Measurements from ENCODE around the gene TFDP2. TPM values are rescaled to one million over a fixed set of nuclear protein-coding genes. Genes with fewer than 3 reads are reported as not detected.

Gene TFDP2
- total RNA-seq, 3 donors from 2014 or later (not counting 1 experiment from before 2014, with no cell fraction given), result 134 to 154 (median 142) TPM

DNA sequence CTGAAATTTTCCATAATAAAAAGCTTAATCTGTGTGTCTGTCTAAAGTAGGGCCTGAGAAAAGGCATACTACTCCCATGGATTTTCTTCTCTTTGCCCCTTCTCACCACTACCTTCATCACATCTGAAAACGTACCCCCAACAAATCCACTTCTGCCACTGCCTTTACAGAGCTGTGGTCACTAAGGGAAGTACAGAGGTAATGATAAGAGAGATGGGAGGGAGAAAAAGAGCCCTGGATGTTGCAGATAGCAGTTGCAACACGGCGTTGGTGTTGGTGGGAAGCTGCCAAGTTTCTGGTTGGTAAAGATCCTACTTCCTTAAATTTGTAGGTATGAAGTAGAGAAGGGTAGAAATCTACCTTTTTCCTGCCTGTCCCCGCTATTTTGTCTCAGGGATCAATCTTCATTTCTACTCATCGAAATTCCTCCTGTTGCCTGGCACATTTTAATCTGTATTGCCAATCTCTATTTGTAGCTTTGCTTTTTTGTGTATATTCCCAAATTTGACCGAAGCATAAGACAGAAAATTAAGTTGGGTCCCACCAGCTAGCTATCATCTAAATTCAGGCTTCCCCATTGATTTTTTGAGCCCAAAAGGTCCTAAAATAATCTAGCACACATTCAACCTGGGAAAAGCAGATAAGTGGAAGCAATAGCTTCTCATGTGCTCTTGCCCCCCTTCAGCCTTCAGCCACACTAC, 102.9 kb downstream of the TFDP2 start:
- Mint-ChIP-seq H3K4me1 (peaks cover 16 to 18% of the 10 kb centered on the region in 2 donors), H3K4me3 (no peak overlapping the region), H3K9me3 (no peaks in the 10 kb centered on the region), H3K36me3 (no peaks in the 10 kb centered on the region), H3K27me3 (ENCODE audit: low read depth in 2 of 2) (no peaks in the 10 kb centered on the region), H3K27ac (peak overlapping the region; percentile 15 to 38)
- TF ChIP-seq, protein P1, sequence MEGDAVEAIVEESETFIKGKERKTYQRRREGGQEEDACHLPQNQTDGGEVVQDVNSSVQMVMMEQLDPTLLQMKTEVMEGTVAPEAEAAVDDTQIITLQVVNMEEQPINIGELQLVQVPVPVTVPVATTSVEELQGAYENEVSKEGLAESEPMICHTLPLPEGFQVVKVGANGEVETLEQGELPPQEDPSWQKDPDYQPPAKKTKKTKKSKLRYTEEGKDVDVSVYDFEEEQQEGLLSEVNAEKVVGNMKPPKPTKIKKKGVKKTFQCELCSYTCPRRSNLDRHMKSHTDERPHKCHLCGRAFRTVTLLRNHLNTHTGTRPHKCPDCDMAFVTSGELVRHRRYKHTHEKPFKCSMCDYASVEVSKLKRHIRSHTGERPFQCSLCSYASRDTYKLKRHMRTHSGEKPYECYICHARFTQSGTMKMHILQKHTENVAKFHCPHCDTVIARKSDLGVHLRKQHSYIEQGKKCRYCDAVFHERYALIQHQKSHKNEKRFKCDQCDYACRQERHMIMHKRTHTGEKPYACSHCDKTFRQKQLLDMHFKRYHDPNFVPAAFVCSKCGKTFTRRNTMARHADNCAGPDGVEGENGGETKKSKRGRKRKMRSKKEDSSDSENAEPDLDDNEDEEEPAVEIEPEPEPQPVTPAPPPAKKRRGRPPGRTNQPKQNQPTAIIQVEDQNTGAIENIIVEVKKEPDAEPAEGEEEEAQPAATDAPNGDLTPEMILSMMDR (IDR thresholded peaks at IDR 0.05), result no peak
- WGBS (ENCODE audit: insufficient coverage), result 40% methylated on average over 5 of the region's 6 CpGs
- Histone ChIP-seq H3K36me3 (ENCODE audit: control insufficient read depth, insufficient read depth, low read length) (no peaks in the 10 kb centered on the region), H3K4me3 (ENCODE audit: low read length) (no peak overlapping the region), H3K27ac (ENCODE audit: low read length) (no peak overlapping the region), H3K4me1 (ENCODE audit: control insufficient read depth, insufficient read depth, low read length) (no peaks in the 10 kb centered on the region), H3K9me3 (ENCODE audit: control insufficient read depth, insufficient read depth, low read length) (no peaks in the 10 kb centered on the region), H3K27me3 (ENCODE audit: control insufficient read depth, insufficient read depth, low read length) (no peaks in the 10 kb centered on the region)
- intact Hi-C loops (cut with micrococcal nuclease), result no loop called here
- no peak for DNase-seq
- peak in 1 of 3 donors; percentile 73 for ATAC-seq

DNA sequence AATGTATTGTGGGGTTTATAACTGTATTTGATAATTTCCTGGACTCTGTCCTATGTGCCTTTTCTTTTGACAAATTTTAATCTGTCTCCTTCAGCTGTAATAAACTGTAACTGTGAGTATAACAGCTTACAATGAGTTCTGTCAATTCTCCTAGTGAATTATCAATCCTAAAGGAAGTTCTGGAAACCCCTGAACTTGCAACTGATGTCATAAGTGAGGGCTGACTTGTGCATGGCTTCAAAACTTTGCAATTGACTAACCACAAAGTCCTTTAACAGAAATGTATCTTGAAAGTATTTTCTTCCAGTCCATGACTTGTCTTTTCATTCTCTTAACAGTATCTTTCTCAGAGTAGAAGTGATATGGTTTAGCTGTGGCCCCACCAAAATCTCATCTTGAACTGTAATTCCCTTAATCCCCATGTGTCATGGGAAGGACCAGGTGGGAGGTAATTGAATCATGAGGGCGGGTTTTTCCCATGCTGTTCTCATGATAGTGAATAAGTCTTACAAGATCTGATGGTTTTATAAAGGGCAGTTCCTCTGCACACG, 108.3 kb downstream of the TFDP2 start:
- Mint-ChIP-seq H3K27ac (peak overlapping the region in 1 of 2 donors; percentile 15), H3K9me3 (no peaks in the 10 kb centered on the region), H3K36me3 (no peaks in the 10 kb centered on the region), H3K4me3 (no peak overlapping the region), H3K27me3 (ENCODE audit: low read depth in 2 of 2) (no peaks in the 10 kb centered on the region), H3K4me1 (peaks cover 24 to 33% of the 10 kb centered on the region in 2 donors)
- intact Hi-C loops (cut with micrococcal nuclease), result no loop called here
- no peak overlapping the region for H3K4me3 ChIP-seq (ENCODE audit: low read length)
- no peaks in the 10 kb centered on the region for H3K36me3 ChIP-seq (ENCODE audit: control insufficient read depth, insufficient read depth, low read length)
- TF ChIP-seq, protein P1 (IDR thresholded peaks at IDR 0.05), result no peak
- no peak for DNase-seq
- H3K27ac ChIP-seq (ENCODE audit: low read length), result no peak overlapping the region
- H3K4me1 ChIP-seq (ENCODE audit: control insufficient read depth, insufficient read depth, low read length), result no peaks in the 10 kb centered on the region
- H3K27me3 ChIP-seq (ENCODE audit: control insufficient read depth, insufficient read depth, low read length), result no peaks in the 10 kb centered on the region
- H3K9me3 ChIP-seq (ENCODE audit: control insufficient read depth, insufficient read depth, low read length), result no peaks in the 10 kb centered on the region
- WGBS (ENCODE audit: insufficient coverage), result 81% methylated on average over 2 of the region's 2 CpGs
- no peak for ATAC-seq

DNA sequence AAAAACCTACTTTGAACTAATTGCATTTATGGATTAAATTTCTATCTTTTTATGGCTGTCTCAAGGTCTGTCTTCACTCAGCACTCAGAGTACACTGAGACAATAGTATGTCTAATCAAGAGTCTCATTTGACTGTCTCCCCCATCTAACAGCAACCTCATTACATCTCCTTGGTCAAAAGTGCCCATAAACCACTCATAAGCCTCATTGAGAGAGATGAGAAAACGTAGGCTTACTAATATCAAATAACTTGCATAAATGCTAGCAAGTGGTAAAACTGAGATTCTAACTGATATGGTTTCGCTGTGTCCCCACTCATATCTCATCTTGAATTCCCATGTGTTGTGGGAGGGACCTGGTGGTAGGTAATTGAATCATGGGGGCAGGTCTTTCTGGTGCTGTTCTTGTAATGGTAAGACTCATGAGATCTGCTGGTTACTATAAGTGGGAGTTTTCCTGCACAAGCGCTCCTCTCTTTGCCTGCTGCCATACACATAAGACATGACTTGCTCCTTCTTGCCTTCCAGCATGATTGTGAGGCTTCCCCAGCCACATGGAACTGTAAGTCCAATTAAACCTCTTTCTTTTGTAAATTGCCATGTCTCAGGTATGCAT, 113.9 kb downstream of the TFDP2 start:
- H3K27me3 ChIP-seq (ENCODE audit: control insufficient read depth, insufficient read depth, low read length), result no peaks in the 10 kb centered on the region
- no peak overlapping the region for H3K4me3 Mint-ChIP-seq
- no peak for ATAC-seq
- peaks cover 46 to 52% of the 10 kb centered on the region in 2 donors for H3K4me1 Mint-ChIP-seq
- WGBS (ENCODE audit: insufficient coverage), result 100% methylated on average over 1 of the region's 3 CpGs
- H3K4me3 ChIP-seq (ENCODE audit: low read length), result no peak overlapping the region
- H3K36me3 Mint-ChIP-seq, result no peaks in the 10 kb centered on the region
- no peaks in the 10 kb centered on the region for H3K4me1 ChIP-seq (ENCODE audit: control insufficient read depth, insufficient read depth, low read length)
- intact Hi-C loops (cut with micrococcal nuclease), result no loop called here
- H3K9me3 Mint-ChIP-seq, result no peaks in the 10 kb centered on the region
- DNase-seq, result no peak
- no peaks in the 10 kb centered on the region for H3K9me3 ChIP-seq (ENCODE audit: control insufficient read depth, insufficient read depth, low read length)
- H3K27ac ChIP-seq (ENCODE audit: low read length), result no peak overlapping the region
- peak overlapping the region in 1 of 2 donors; percentile 33 for H3K27ac Mint-ChIP-seq
- TF ChIP-seq, protein P1 (IDR thresholded peaks at IDR 0.05), result no peak
- H3K27me3 Mint-ChIP-seq (ENCODE audit: low read depth in 2 of 2), result no peaks in the 10 kb centered on the region
- no peaks in the 10 kb centered on the region for H3K36me3 ChIP-seq (ENCODE audit: control insufficient read depth, insufficient read depth, low read length)
